GM18517 (cell line): ENCODE results near the gene C1QTNF2.

Experiments used
- ATAC-seq: cut with Tn5 transposase; IDR thresholded peaks from one replicate; pipeline ENCODE4 v1.9.1; 2021; ENCODE audit warnings: mild to moderate bottlenecking, moderate library complexity; ENCODE audit not compliant: unreplicated experiment

C1QTNF2 gene

DNA sequence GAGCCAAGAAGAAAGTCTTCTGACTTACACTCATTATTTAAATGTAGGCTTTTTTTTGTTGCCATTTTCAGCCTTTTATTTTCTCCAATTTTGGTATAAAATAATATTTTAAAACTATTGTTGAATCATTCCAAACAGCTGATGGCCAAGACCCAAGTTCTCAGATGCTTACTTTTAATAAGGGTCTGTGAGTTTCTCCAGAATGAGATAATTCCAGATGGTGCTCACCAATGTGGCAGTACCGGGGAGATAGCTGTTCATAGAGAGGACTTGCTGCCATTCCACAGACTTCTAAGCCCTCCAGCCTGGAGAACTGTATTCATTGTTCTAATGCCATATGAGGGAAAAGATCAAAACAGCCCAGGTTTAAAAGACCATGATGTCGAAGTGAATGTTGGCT is 5.3 kb upstream of the C1QTNF2 start:
- ATAC-seq = no peak

DNA sequence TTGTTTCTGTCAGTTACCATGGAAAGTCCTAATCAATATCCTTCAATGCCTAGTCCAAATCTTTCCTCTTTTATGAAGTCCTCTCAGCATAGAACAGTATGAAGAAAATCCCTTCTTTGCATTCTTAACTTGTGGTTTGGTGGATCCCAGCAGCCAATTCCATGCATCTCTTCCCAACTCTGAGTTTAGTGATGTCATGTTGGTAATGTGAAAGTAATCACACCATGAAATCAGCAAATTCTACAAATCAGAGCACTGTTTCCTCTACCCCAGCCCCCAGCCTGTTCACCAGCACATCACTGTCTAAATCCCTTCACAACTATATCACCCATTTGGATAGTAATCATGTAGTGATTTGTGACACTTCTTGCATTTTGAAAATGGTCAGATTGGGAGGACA is 4.7 kb upstream of the C1QTNF2 start:
- no peak for ATAC-seq

DNA sequence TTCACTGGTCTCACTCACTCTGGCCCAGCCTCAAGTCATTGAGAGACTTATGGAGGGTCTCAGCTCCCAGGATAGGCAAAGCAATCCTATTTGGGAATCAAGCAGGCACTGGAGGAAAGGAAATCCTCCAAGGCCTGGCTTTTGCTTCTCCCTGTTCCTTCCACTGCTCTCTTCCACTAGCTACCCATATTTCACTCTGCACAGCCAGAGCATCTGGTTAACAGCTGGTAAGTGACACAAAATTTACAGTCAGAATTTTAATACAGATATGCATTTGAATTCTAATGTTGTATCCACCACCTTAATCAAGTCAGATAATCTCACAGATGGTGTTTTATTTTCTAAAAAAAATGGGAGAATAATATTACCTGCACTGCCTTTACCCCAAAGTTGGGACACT is 868 bp upstream of the C1QTNF2 start:
- ATAC-seq = no peak

DNA sequence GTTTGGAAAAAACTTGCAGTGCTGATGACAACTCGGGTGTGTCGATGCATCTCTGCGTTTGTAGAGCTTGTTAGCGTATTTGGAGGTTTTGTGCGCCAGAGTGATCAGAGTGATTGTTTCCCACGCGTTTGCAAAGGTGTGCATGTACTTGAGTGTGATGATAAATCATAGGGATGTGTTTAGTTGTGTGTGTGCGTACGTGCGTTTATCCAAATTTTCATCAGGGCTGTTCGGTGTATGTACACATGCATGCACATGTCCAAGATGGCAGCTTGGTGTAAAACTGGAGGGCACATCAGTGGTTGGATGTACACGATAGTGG is 248 bp upstream of the C1QTNF2 start:
- no peak for ATAC-seq

- ATAC-seq = no peak
Observed at GRCh38 chr5:160367885-160368284, 2.5 kb downstream of the C1QTNF2 start.

DNA sequence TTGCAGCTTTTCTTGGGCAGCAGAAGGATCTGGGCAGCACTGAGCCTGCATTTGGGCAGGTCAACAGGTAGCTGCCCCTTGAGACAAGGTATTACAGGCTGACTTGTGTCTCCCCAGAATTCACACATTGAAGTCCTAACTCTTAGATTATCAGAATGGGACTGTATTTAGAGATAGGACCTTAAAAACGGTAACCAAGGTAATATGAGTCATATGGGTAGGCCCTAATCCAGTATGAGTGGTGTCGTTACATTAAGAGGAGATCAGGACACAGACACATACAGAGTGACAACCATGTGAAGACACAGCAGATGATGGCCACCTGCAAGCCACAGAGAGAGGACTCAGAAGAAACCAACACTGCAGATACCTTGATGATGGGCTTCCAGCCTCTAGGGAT is 3.2 kb downstream of the C1QTNF2 start:
- ATAC-seq = no peak

GRCh38 chr5:160366230-160366629 is 4.2 kb downstream of the C1QTNF2 start:
- ATAC-seq = no peak

GRCh38 chr5:160363660-160364395 is 6.6 kb downstream of the C1QTNF2 start:
- ATAC-seq = no peak

GRCh38 chr5:160363211-160363610 is 7.2 kb downstream of the C1QTNF2 start:
- ATAC-seq = no peak

DNA sequence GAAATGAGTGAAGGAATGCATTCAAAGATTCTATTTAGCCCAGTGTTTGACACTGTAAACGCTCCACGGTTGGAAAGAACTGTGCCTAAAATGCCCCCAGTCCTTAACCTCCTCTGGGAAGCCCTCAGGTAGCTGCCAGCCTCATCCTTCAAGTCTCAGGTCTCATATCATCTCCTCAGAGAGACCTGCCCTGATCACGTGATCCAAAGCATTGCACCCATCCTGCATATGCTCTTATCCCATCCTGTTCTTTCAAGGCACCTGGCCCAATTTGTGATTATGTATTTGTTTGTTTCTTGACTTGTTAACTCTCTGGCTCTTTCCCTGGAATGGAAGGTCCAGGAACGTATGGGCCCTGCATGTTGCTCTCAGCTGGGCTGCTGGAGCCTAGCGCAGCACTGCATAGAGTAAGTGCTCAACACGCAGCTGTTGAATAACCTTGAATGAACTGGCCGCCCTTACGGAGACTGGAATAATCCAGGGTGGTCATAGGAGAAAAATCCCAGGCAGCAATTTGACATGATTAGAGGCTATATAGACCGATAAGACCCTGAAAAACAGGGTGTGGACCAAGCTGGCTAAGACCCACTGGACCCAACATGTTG is 8.7 kb downstream of the C1QTNF2 start:
- no peak for ATAC-seq

DNA sequence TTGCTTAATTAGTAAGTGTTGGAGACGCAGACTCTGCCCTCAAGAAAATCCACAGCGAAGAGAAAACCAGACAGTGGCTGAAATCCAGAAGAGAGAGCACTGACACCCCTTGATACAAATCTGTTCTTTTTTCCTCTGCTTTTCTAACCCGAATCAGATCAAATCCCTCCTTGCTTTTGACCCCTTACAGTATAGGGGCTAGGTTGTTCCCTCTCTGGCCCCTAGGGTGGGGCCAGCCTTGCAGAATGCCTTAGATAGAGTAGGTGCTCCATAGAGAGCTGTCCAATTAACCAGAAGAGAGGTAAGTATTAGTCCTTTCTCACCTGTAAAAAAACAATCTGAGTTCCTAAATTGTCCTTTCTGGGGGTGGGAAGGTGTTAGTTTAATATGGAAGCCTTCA is 10.1 kb downstream of the C1QTNF2 start:
- no peak for ATAC-seq

- no peak for ATAC-seq
Observed at GRCh38 chr5:160359816-160360215, 10.6 kb downstream of the C1QTNF2 start.

DNA sequence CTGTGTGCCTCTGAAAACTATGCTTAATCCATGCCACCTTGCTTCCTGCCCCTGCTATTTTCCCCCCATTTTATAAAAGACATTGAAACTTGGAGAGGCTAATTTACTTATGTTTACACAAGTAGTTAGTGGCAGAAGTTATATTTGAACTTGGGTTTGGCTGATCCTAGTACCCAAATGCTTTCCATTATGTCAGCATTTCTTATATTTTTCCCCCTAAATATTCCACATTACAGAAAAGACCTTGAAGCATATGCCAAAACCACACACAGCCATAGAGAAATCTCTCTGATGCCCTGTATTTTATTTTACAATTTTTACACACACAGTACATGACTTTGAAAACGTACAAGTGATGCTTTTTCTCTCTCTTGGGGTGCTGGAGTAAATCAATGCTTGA is 11.2 kb downstream of the C1QTNF2 start:
- no peak for ATAC-seq

GRCh38 chr5:160357861-160358411 is 12.5 kb downstream of the C1QTNF2 start:
- no peak for ATAC-seq

DNA sequence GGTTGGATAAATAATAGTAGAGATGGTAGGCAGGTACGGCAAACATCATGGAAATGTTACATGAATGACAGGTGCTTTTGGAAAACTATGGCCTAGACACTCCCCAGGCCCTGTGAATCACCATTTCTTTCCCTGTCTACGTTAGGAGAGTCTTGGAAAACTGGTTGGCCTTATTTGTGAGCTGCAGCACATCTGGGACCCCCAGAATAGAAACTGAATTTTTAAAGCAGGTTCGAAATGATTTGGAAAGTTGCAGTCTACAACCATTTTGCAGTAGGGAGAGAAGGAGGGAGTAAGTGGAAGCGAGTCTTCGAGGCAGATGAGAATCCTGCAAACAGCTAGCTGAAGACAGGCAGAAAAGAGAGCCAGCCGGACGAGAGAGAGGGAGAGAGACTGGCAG is 13.0 kb downstream of the C1QTNF2 start:
- no peak for ATAC-seq

- no peak for ATAC-seq
Observed at GRCh38 chr5:160356550-160357347, 13.7 kb downstream of the C1QTNF2 start.

- no peak for ATAC-seq
Observed at GRCh38 chr5:160354666-160355065, 15.8 kb downstream of the C1QTNF2 start.

DNA sequence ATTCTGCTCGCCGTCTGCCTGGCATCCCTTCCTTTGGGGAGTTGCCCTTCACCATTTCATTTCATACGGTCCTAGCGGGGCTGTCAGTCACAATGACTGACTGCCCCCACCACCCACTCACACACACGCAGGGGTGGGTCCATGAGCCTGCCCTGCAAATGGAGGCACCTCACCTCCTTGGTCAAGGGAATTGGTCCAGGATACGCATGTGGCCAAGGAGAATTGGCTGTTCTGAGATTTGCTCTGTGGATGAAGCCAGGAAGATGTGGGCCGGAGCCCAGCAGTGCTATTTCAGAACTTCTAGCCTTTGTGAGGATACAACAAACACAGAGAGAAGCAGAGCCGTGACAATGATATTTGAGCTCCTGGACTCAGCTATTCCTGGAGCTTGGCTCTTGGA is 17.0 kb downstream of the C1QTNF2 start:
- no peak for ATAC-seq

DNA sequence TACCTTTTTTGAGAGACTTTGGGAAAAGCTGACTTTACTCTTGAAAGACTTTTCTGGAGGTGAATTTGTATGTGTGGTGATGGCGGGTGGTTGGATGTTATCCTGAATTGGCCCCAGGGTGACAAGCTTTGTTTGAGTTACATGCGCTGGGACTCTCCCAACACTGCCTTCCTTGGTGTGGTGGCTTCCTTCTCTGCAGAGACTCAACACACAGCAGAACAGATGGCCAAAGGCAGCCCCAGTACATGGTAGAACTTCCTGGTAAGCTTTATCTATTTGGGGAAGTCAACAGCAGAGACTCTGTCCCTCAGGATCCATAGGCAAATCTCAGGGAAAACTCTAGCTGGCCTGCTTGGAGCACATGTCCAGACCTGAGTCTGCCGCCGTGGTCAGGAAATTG is 18.1 kb downstream of the C1QTNF2 start:
- ATAC-seq = no peak

DNA sequence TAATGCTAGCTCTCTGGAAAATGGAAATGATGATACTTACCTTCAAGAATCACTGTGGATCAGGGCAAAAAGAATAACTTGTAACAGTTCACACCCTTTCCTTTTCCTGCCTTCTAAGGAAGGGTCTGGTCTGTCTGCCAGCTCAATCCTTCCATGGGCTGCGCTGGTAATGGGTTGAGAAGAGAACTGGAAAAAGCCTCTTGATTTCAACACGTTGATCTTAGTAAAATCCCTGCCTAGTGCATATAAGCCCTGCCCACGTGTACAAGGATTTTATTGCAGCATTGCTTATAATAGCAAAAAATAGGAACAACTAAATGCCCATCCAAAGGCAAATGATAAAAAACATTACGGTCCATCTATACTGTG is 20.5 kb downstream of the C1QTNF2 start:
- no peak for ATAC-seq

- ATAC-seq = no peak
Observed at GRCh38 chr5:160349249-160349934, 21.0 kb downstream of the C1QTNF2 start.
